CD14-positive monocyte (primary cell): ENCODE results near the gene GRB7. TPM values are rescaled to one million over a fixed set of nuclear protein-coding genes. Genes with fewer than 3 reads are reported as not detected.
A peak's percentile ranks its signal among the peaks of the same experiment; 100 is the strongest.

ENCODE experiments used
- DNase-seq, 3 donors: peaks; one replicate each; pipeline ENCODE4 v3.0.0-alpha.2; 2011 to 2022
- H2AFZ ChIP-seq: 2 replicates; pipeline ENCODE4 v1.6.0; 2012; ENCODE audit warnings: mild to moderate bottlenecking, low read depth, low read length, inconsistent platforms; ENCODE audit not compliant: insufficient read depth, poor library complexity, severe bottlenecking
- H3K27ac ChIP-seq, 2 donors: 1 replicate in 1 of 2; 2 replicates in 1 of 2; pipeline ENCODE4 v1.5.1; 2012 to 2013; ENCODE audit warnings: low read length in 2 of 2, control low read depth in 1 of 2, inconsistent platforms in 1 of 2, low read depth in 1 of 2, mild to moderate bottlenecking in 1 of 2
- H3K27me3 ChIP-seq, 2 donors: one replicate each; pipeline versions ENCODE4 v1.6.0 to v1.6.1; 2011 to 2013; ENCODE audit warnings: low read length in 2 of 2; ENCODE audit not compliant: control insufficient read depth in 2 of 2, insufficient read depth in 2 of 2
- H3K36me3 ChIP-seq, 2 donors: replicated peaks in 1 of 2; 1 replicate in 1 of 2; 2 replicates in 1 of 2; pipeline versions ENCODE4 v1.5.1 to v1.6.1; 2012 to 2013; ENCODE audit warnings: low read length in 2 of 2, control low read depth in 1 of 2, inconsistent platforms in 1 of 2, mild to moderate bottlenecking in 1 of 2; ENCODE audit not compliant: insufficient read depth in 2 of 2, control insufficient read depth in 1 of 2
- H3K4me1 ChIP-seq, 2 donors: 1 replicate in 1 of 2; 2 replicates in 1 of 2; pipeline versions ENCODE4 v1.5.1 to v1.6.1; 2012 to 2013; ENCODE audit warnings: low read length in 2 of 2, control low read depth in 1 of 2, inconsistent platforms in 1 of 2, mild to moderate bottlenecking in 1 of 2, moderate library complexity in 1 of 2; ENCODE audit not compliant: insufficient read depth in 2 of 2, control insufficient read depth in 1 of 2
- H3K4me2 ChIP-seq: replicated peaks from 2 replicates; pipeline ENCODE3; 2012; ENCODE audit warnings: low read length, moderate library complexity, mild to moderate bottlenecking; ENCODE audit not compliant: poor library complexity, severe bottlenecking; ENCODE audit errors: extremely low read depth
- H3K4me3 ChIP-seq, 3 experiments: fragments of 200-600 bp in 1 of 3; sonication (generic) in 1 of 3; replicated peaks in 1 of 3; 1 replicate in 2 of 3; 2 replicates in 1 of 3; pipeline ENCODE4 v1.5.1; 2011 to 2013; ENCODE audit warnings: low read length in 3 of 3, mild to moderate bottlenecking in 3 of 3, control low read depth in 2 of 3, low read depth in 2 of 3, inconsistent platforms in 1 of 3, moderate library complexity in 1 of 3
- H3K79me2 ChIP-seq: 2 replicates; pipeline ENCODE4 v1.6.0; 2012; ENCODE audit warnings: mild to moderate bottlenecking, control low read depth, inconsistent platforms, low read length, moderate library complexity; ENCODE audit not compliant: insufficient read depth
- H3K9ac ChIP-seq: 2 replicates; pipeline ENCODE4 v1.6.0; 2017; ENCODE audit warnings: low read length, mild to moderate bottlenecking; ENCODE audit not compliant: insufficient read depth, poor library complexity, severe bottlenecking
- H3K9me3 ChIP-seq, 2 donors: replicated peaks in 1 of 2; 1 replicate in 1 of 2; 2 replicates in 1 of 2; pipeline versions ENCODE4 v1.5.1 to v1.6.1; 2012 to 2013; ENCODE audit warnings: low read length in 2 of 2, control low read depth in 1 of 2; ENCODE audit not compliant: control insufficient read depth in 1 of 2, insufficient read depth in 1 of 2
- H4K20me1 ChIP-seq: 2 replicates; pipeline ENCODE4 v1.6.0; 2012; ENCODE audit warnings: mild to moderate bottlenecking, low read length, control low read depth, moderate library complexity; ENCODE audit not compliant: insufficient read depth
- H3K27ac Mint-ChIP-seq, 7 donors: one replicate each; pipeline ENCODE4 v1.8.0; 2020; ENCODE audit warnings: mild to moderate bottlenecking in 7 of 7, mixed read lengths in 7 of 7, moderate library complexity in 6 of 7, inconsistent platforms in 2 of 7
- H3K27me3 Mint-ChIP-seq, 3 donors: one replicate each; pipeline ENCODE4 v1.8.0; 2021 to 2022; ENCODE audit warnings: low read depth in 3 of 3, mild to moderate bottlenecking in 3 of 3, mixed read lengths in 3 of 3, moderate library complexity in 3 of 3, inconsistent platforms in 1 of 3
- H3K36me3 Mint-ChIP-seq, 2 donors: one replicate each; pipeline ENCODE4 v1.8.0; 2020; ENCODE audit warnings: mixed read lengths in 2 of 2, inconsistent platforms in 1 of 2, mild to moderate bottlenecking in 1 of 2
- H3K4me1 Mint-ChIP-seq: one replicate; pipeline ENCODE4 v1.8.0; 2020; ENCODE audit warnings: mild to moderate bottlenecking, mixed read lengths
- H3K4me3 Mint-ChIP-seq, 2 donors: one replicate each; pipeline ENCODE4 v1.8.0; 2020; ENCODE audit warnings: mild to moderate bottlenecking in 2 of 2, mixed read lengths in 2 of 2, moderate library complexity in 1 of 2
- H3K9me3 Mint-ChIP-seq, 7 donors: one replicate each; pipeline ENCODE4 v1.8.0; 2020 to 2022; ENCODE audit warnings: mixed read lengths in 7 of 7, mild to moderate bottlenecking in 6 of 7, moderate library complexity in 6 of 7, inconsistent platforms in 2 of 7
- WGBS: methylation state at CpG from one replicate; pipeline ENCODE4 v1.1.5; 2013; ENCODE audit warnings: missing lambda C conversion rate; ENCODE audit not compliant: insufficient coverage; 5-methylcytosine and 5-hydroxymethylcytosine counted together
- intact Hi-C, 2 donors: fragments of 100-400 bp; cut with micrococcal nuclease; formaldehyde crosslinking; loops; one replicate each; pipeline versions ENCODE4 v1.15.0 to v1.15.1; 2023
- polyA plus RNA-seq, 3 donors: library from polyadenylated mRNA; depleted of rRNA in 1 of 3; unstranded in 2 of 3; stranded (reverse) in 1 of 3; fragments of 300-500 nt in 2 of 3; fragments of >200 nt in 1 of 3; fragmentation: Illumina TruSeq in 2 of 3; gene quantifications; 1 replicate in 2 of 3; 2 replicates in 1 of 3; pipeline ENCODE4 v1.2.3, GENCODE V29; 2012 to 2021
- TF ChIP-seq, protein P1 (sequence below): fragments of 200-600 bp; IDR thresholded peaks from one replicate; pipeline ENCODE4 v1.8.0; 2022; ENCODE audit warnings: antibody characterized with exemption, mild to moderate bottlenecking

The GRB7 gene
- polyA plus RNA-seq, 3 donors = not detected

DNA sequence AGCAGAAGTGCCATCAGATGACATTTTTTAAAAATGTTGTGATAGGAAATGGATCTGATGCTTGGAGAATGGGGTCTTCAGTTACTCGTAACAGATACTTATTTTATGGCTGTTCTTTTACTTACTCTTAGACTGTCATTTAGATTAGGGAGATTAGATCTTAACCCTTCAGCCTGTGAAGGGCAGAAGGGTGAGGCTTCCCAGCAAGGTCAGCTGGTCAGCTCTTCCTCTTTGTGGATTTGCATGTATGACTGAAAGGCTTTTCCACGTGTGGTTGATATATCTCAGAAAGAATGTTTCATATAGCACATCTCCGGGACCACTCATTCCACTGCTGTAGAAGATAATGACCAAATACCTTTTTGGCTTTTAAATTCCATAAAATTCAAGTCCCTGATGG, 27.4 kb downstream of the GRB7 start:
- H3K4me1 ChIP-seq = no peaks in the 10 kb centered on the region
- TF ChIP-seq, protein P1, sequence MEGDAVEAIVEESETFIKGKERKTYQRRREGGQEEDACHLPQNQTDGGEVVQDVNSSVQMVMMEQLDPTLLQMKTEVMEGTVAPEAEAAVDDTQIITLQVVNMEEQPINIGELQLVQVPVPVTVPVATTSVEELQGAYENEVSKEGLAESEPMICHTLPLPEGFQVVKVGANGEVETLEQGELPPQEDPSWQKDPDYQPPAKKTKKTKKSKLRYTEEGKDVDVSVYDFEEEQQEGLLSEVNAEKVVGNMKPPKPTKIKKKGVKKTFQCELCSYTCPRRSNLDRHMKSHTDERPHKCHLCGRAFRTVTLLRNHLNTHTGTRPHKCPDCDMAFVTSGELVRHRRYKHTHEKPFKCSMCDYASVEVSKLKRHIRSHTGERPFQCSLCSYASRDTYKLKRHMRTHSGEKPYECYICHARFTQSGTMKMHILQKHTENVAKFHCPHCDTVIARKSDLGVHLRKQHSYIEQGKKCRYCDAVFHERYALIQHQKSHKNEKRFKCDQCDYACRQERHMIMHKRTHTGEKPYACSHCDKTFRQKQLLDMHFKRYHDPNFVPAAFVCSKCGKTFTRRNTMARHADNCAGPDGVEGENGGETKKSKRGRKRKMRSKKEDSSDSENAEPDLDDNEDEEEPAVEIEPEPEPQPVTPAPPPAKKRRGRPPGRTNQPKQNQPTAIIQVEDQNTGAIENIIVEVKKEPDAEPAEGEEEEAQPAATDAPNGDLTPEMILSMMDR = no peak
- Mint-ChIP-seq H3K27ac (peak overlapping the region in 1 of 7 donors; percentile 42), H3K4me1 (peaks cover 2% of the 10 kb centered on the region), H3K27me3 (peaks cover 22 to 43% (median 26%) of the 10 kb centered on the region in 3 donors), H3K9me3 (no peaks in the 10 kb centered on the region), H3K36me3 (no peaks in the 10 kb centered on the region), H3K4me3 (no peak overlapping the region)
- H3K27me3 ChIP-seq = peaks cover 2 to 21% of the 10 kb centered on the region in 2 donors
- no peaks in the 10 kb centered on the region for H4K20me1 ChIP-seq
- no peak for DNase-seq
- H3K9ac ChIP-seq = no peak overlapping the region
- no peak overlapping the region for H3K4me2 ChIP-seq
- H3K27ac ChIP-seq = no peak overlapping the region
- WGBS = no CpG with 5 or more reads among the region's 3 CpGs
- H3K36me3 ChIP-seq = no peaks in the 10 kb centered on the region
- H3K4me3 ChIP-seq = no peak overlapping the region
- no peak overlapping the region for H2AFZ ChIP-seq
- no peaks in the 10 kb centered on the region for H3K79me2 ChIP-seq
- intact Hi-C loops = no loop called here
- no peaks in the 10 kb centered on the region for H3K9me3 ChIP-seq

DNA sequence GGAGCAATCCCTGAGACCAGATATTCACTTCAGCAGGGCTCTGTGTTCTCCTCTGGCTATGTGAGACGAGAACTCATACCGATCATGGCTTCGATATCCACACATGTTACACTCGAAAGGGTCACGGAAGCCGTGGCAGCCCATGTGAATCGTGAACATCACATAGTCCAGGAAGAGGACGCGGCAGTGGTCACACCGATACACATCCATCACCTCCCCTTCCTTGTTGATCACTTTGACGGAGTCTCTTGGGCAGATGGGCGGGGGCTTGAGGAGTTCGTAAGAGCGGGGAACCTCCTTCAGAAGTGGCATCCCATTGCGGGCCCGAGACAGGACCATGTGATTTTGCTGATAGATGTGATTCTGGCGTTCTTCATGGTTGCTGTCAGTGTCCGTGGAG, 28.0 kb downstream of the GRB7 start:
- H3K4me1 ChIP-seq = no peaks in the 10 kb centered on the region
- DNase-seq = no peak
- TF ChIP-seq, protein P1 = no peak
- H2AFZ ChIP-seq = no peak overlapping the region
- Mint-ChIP-seq H3K27me3 (peaks cover 19 to 42% (median 24%) of the 10 kb centered on the region in 3 donors), H3K4me3 (peak overlapping the region in 1 of 2 donors; percentile 12), H3K27ac (peak overlapping the region in 1 of 7 donors; percentile 5), H3K4me1 (peaks cover 2% of the 10 kb centered on the region), H3K36me3 (no peaks in the 10 kb centered on the region), H3K9me3 (no peaks in the 10 kb centered on the region)
- H3K27me3 ChIP-seq = peaks cover 5 to 20% of the 10 kb centered on the region in 2 donors
- no peaks in the 10 kb centered on the region for H3K9me3 ChIP-seq
- WGBS = 96% methylated on average over 17 of the region's 18 CpGs
- H3K27ac ChIP-seq = no peak overlapping the region
- H3K4me2 ChIP-seq = no peak overlapping the region
- no peak overlapping the region for H3K9ac ChIP-seq
- H4K20me1 ChIP-seq = no peaks in the 10 kb centered on the region
- H3K36me3 ChIP-seq = no peaks in the 10 kb centered on the region
- intact Hi-C loops = no loop called here
- H3K4me3 ChIP-seq = no peak overlapping the region
- H3K79me2 ChIP-seq = no peaks in the 10 kb centered on the region
